ENCODE results near the gene LAMA5. TPM values are rescaled to one million over a fixed set of nuclear protein-coding genes. Genes with fewer than 3 reads are reported as not detected.

The LAMA5 gene
- total RNA-seq, 4 donors from 2014 or later, result 13.0 to 35.8 (median 22.7) TPM

- peaks cover 0 to 27% of the 10 kb centered on the region in 2 donors for H3K36me3 ChIP-seq
- no peaks in the 10 kb centered on the region for H3K27me3 ChIP-seq
- no peak for DNase-seq
- H3K9me3 ChIP-seq, result no peaks in the 10 kb centered on the region
- TF ChIP-seq POLR2A (IDR thresholded peaks at IDR 0.05), result no peak
- no peak for TF ChIP-seq CTCF (IDR thresholded peaks at IDR 0.05 in 4 of 5, conservative IDR thresholded peaks at IDR 0.05 in 1 of 5)
- no peak for ATAC-seq
- intact Hi-C loops (cut with DNase I; ENCODE audit: low total_unique reads), result no loop called here
- in situ Hi-C loops (cut with MboI; ENCODE audit: low sequenced_read_pairs in 4 of 4), result no loop called here
- H3K4me3 ChIP-seq, result no peak overlapping the region
- no peaks in the 10 kb centered on the region for H3K4me1 ChIP-seq
- H3K27ac ChIP-seq, result no peak overlapping the region
Observed at GRCh38 chr20:62316331-62317166, 50.6 kb downstream of the LAMA5 start.

GRCh38 chr20:62315773-62316172 lies 51.3 kb downstream of the LAMA5 start:
- Histone ChIP-seq H3K27me3 (no peaks in the 10 kb centered on the region), H3K4me3 (no peak overlapping the region), H3K27ac (no peak overlapping the region), H3K4me1 (no peaks in the 10 kb centered on the region), H3K9me3 (no peaks in the 10 kb centered on the region), H3K36me3 (peaks cover 0 to 33% of the 10 kb centered on the region in 2 donors)
- intact Hi-C loops (cut with DNase I; ENCODE audit: low total_unique reads), result no loop called here
- TF ChIP-seq POLR2A (IDR thresholded peaks at IDR 0.05) (no peak), CTCF (IDR thresholded peaks at IDR 0.05 in 4 of 5, conservative IDR thresholded peaks at IDR 0.05 in 1 of 5) (no peak)
- in situ Hi-C loops (cut with MboI; ENCODE audit: low sequenced_read_pairs in 4 of 4), result no loop called here
- ATAC-seq (no peak), DNase-seq (no peak)

GRCh38 chr20:62314711-62315302 lies 52.3 kb downstream of the LAMA5 start:
- H3K27ac ChIP-seq, result no peak overlapping the region
- no peaks in the 10 kb centered on the region for H3K4me1 ChIP-seq
- ATAC-seq (no peak), DNase-seq (no peak)
- no peaks in the 10 kb centered on the region for H3K27me3 ChIP-seq
- in situ Hi-C loops (cut with MboI; ENCODE audit: low sequenced_read_pairs in 4 of 4), result no loop called here
- no peak overlapping the region for H3K4me3 ChIP-seq
- H3K9me3 ChIP-seq, result no peaks in the 10 kb centered on the region
- peaks cover 0 to 33% of the 10 kb centered on the region in 2 donors for H3K36me3 ChIP-seq
- intact Hi-C loops (cut with DNase I; ENCODE audit: low total_unique reads), result no loop called here
- TF ChIP-seq CTCF (IDR thresholded peaks at IDR 0.05 in 4 of 5, conservative IDR thresholded peaks at IDR 0.05 in 1 of 5) (no peak), POLR2A (IDR thresholded peaks at IDR 0.05) (no peak)

GRCh38 chr20:62314339-62314638 lies 52.8 kb downstream of the LAMA5 start:
- no peaks in the 10 kb centered on the region for H3K4me1 ChIP-seq
- intact Hi-C loops (cut with DNase I; ENCODE audit: low total_unique reads), result no loop called here
- no peaks in the 10 kb centered on the region for H3K9me3 ChIP-seq
- no peak for DNase-seq
- in situ Hi-C loops (cut with MboI; ENCODE audit: low sequenced_read_pairs in 4 of 4), result no loop called here
- peaks cover 0 to 33% of the 10 kb centered on the region in 2 donors for H3K36me3 ChIP-seq
- H3K27me3 ChIP-seq, result no peaks in the 10 kb centered on the region
- H3K27ac ChIP-seq, result no peak overlapping the region
- TF ChIP-seq CTCF (IDR thresholded peaks at IDR 0.05 in 4 of 5, conservative IDR thresholded peaks at IDR 0.05 in 1 of 5) (no peak), POLR2A (IDR thresholded peaks at IDR 0.05) (no peak)
- no peak for ATAC-seq
- no peak overlapping the region for H3K4me3 ChIP-seq

Measured in gastrocnemius medialis (tissue), 4 donors.